Measurements from ENCODE around the gene SCN2A.
A peak's percentile ranks its signal among the peaks of the same experiment; 100 is the strongest.
"Not testable (repeated sequence)": the region's sequence is repeated elsewhere in the genome, so short reads cannot be mapped to it uniquely, and the experiment has no call there.

The SCN2A gene

GRCh38 chr2:165390875-165391274 is 151.7 kb downstream of the SCN2A start:
- Histone ChIP-seq H3K9me3 (ENCODE audit: insufficient read depth, low read depth, low read length) (no peaks in the 10 kb centered on the region), H3K27me3 (ENCODE audit: insufficient read depth, low read length) (no peaks in the 10 kb centered on the region), H3K9ac (ENCODE audit: low read depth, low read length) (no peak overlapping the region)

GRCh38 chr2:165391791-165392190 is 152.6 kb downstream of the SCN2A start:
- H3K27me3 ChIP-seq (ENCODE audit: insufficient read depth, low read length): no peaks in the 10 kb centered on the region
- no peaks in the 10 kb centered on the region for H3K4me1 ChIP-seq (ENCODE audit: insufficient read depth, low read length)
- H3K36me3 ChIP-seq (ENCODE audit: insufficient read depth, low read length): no peaks in the 10 kb centered on the region
- WGBS: no CpG with 5 or more reads among the region's 2 CpGs
- H3K27ac ChIP-seq (ENCODE audit: low read depth, low read length): no peak overlapping the region
- H3K9me3 ChIP-seq (ENCODE audit: insufficient read depth, low read depth, low read length): no peaks in the 10 kb centered on the region
- no peak overlapping the region for H3K4me3 ChIP-seq (ENCODE audit: low read length)
- no peak overlapping the region for H3K9ac ChIP-seq (ENCODE audit: low read depth, low read length)

More at GRCh38 chr2:165390875-165391274, 151.7 kb downstream of the SCN2A start:
- no peak overlapping the region for H3K4me3 ChIP-seq (ENCODE audit: low read length)
- no peaks in the 10 kb centered on the region for H3K4me1 ChIP-seq (ENCODE audit: insufficient read depth, low read length)
- no peak overlapping the region for H3K27ac ChIP-seq (ENCODE audit: low read depth, low read length)
- no peaks in the 10 kb centered on the region for H3K36me3 ChIP-seq (ENCODE audit: insufficient read depth, low read length)

- H3K9ac ChIP-seq (ENCODE audit: low read depth, low read length); H3K4me3 ChIP-seq (ENCODE audit: low read length); H3K36me3 ChIP-seq (ENCODE audit: insufficient read depth, low read length); H3K27ac ChIP-seq (ENCODE audit: low read depth, low read length); H3K4me1 ChIP-seq (ENCODE audit: insufficient read depth, low read length); H3K9me3 ChIP-seq (ENCODE audit: insufficient read depth, low read depth, low read length); H3K27me3 ChIP-seq (ENCODE audit: insufficient read depth, low read length): not testable (repeated sequence)
- 99% methylated on average over 2 of the region's 3 CpGs for WGBS
Observed at GRCh38 chr2:165398603-165399002, 159.4 kb downstream of the SCN2A start.

- Histone ChIP-seq H3K27ac (ENCODE audit: low read depth, low read length) (no peak overlapping the region), H3K4me1 (ENCODE audit: insufficient read depth, low read length) (peaks cover 16% of the 10 kb centered on the region), H3K27me3 (ENCODE audit: insufficient read depth, low read length) (no peaks in the 10 kb centered on the region), H3K4me3 (ENCODE audit: low read length) (no peak overlapping the region), H3K9ac (ENCODE audit: low read depth, low read length) (no peak overlapping the region), H3K36me3 (ENCODE audit: insufficient read depth, low read length) (no peaks in the 10 kb centered on the region), H3K9me3 (ENCODE audit: insufficient read depth, low read depth, low read length) (no peaks in the 10 kb centered on the region)
- 0% methylated on average over 4 of the region's 5 CpGs for WGBS
Observed at GRCh38 chr2:165401285-165401852, 162.2 kb downstream of the SCN2A start.

GRCh38 chr2:165402162-165402561 is 162.9 kb downstream of the SCN2A start:
- Histone ChIP-seq H3K27me3 (ENCODE audit: insufficient read depth, low read length) (no peaks in the 10 kb centered on the region), H3K36me3 (ENCODE audit: insufficient read depth, low read length) (no peaks in the 10 kb centered on the region), H3K4me3 (ENCODE audit: low read length) (no peak overlapping the region), H3K9ac (ENCODE audit: low read depth, low read length) (no peak overlapping the region), H3K27ac (ENCODE audit: low read depth, low read length) (no peak overlapping the region), H3K9me3 (ENCODE audit: insufficient read depth, low read depth, low read length) (no peaks in the 10 kb centered on the region), H3K4me1 (ENCODE audit: insufficient read depth, low read length) (peaks cover 20% of the 10 kb centered on the region)
- WGBS: 86% methylated on average over 3 of the region's 3 CpGs

- no peak overlapping the region for H3K9ac ChIP-seq (ENCODE audit: low read depth, low read length)
- no peaks in the 10 kb centered on the region for H3K36me3 ChIP-seq (ENCODE audit: insufficient read depth, low read length)
- peaks cover 20% of the 10 kb centered on the region for H3K4me1 ChIP-seq (ENCODE audit: insufficient read depth, low read length)
- H3K27me3 ChIP-seq (ENCODE audit: insufficient read depth, low read length): no peaks in the 10 kb centered on the region
- peak overlapping the region; percentile 73 for H3K27ac ChIP-seq (ENCODE audit: low read depth, low read length)
- H3K4me3 ChIP-seq (ENCODE audit: low read length): no peak overlapping the region
- H3K9me3 ChIP-seq (ENCODE audit: insufficient read depth, low read depth, low read length): no peaks in the 10 kb centered on the region
- WGBS: 30% methylated on average over 3 of the region's 3 CpGs
Observed at GRCh38 chr2:165406173-165406572, 167.0 kb downstream of the SCN2A start.

GRCh38 chr2:165407466-165407865 is 168.3 kb downstream of the SCN2A start:
- Histone ChIP-seq H3K27ac (ENCODE audit: low read depth, low read length) (no peak overlapping the region), H3K9ac (ENCODE audit: low read depth, low read length) (no peak overlapping the region)

GRCh38 chr2:165408186-165408585 is 169.0 kb downstream of the SCN2A start:
- Histone ChIP-seq H3K4me3 (ENCODE audit: low read length) (no peak overlapping the region), H3K36me3 (ENCODE audit: insufficient read depth, low read length) (no peaks in the 10 kb centered on the region), H3K27me3 (ENCODE audit: insufficient read depth, low read length) (no peaks in the 10 kb centered on the region), H3K9ac (ENCODE audit: low read depth, low read length) (no peak overlapping the region), H3K9me3 (ENCODE audit: insufficient read depth, low read depth, low read length) (no peaks in the 10 kb centered on the region), H3K4me1 (ENCODE audit: insufficient read depth, low read length) (peaks cover 20% of the 10 kb centered on the region), H3K27ac (ENCODE audit: low read depth, low read length) (no peak overlapping the region)
- 93% methylated on average over 1 of the region's 3 CpGs for WGBS

More at GRCh38 chr2:165407466-165407865, 168.3 kb downstream of the SCN2A start:
- H3K9me3 ChIP-seq (ENCODE audit: insufficient read depth, low read depth, low read length): no peaks in the 10 kb centered on the region
- no peak overlapping the region for H3K4me3 ChIP-seq (ENCODE audit: low read length)
- peaks cover 20% of the 10 kb centered on the region for H3K4me1 ChIP-seq (ENCODE audit: insufficient read depth, low read length)
- no peaks in the 10 kb centered on the region for H3K27me3 ChIP-seq (ENCODE audit: insufficient read depth, low read length)
- no peaks in the 10 kb centered on the region for H3K36me3 ChIP-seq (ENCODE audit: insufficient read depth, low read length)

GRCh38 chr2:165410276-165410675 is 171.1 kb downstream of the SCN2A start:
- H3K9ac ChIP-seq (ENCODE audit: low read depth, low read length): no peak overlapping the region
- no peaks in the 10 kb centered on the region for H3K36me3 ChIP-seq (ENCODE audit: insufficient read depth, low read length)
- H3K4me3 ChIP-seq (ENCODE audit: low read length): no peak overlapping the region
- peaks cover 15% of the 10 kb centered on the region for H3K4me1 ChIP-seq (ENCODE audit: insufficient read depth, low read length)
- no peaks in the 10 kb centered on the region for H3K27me3 ChIP-seq (ENCODE audit: insufficient read depth, low read length)
- no peak overlapping the region for H3K27ac ChIP-seq (ENCODE audit: low read depth, low read length)
- H3K9me3 ChIP-seq (ENCODE audit: insufficient read depth, low read depth, low read length): no peaks in the 10 kb centered on the region

- Histone ChIP-seq H3K27me3 (ENCODE audit: insufficient read depth, low read length) (no peaks in the 10 kb centered on the region), H3K4me1 (ENCODE audit: insufficient read depth, low read length) (no peaks in the 10 kb centered on the region), H3K36me3 (ENCODE audit: insufficient read depth, low read length) (no peaks in the 10 kb centered on the region), H3K4me3 (ENCODE audit: low read length) (no peak overlapping the region), H3K27ac (ENCODE audit: low read depth, low read length) (no peak overlapping the region), H3K9ac (ENCODE audit: low read depth, low read length) (no peak overlapping the region), H3K9me3 (ENCODE audit: insufficient read depth, low read depth, low read length) (no peaks in the 10 kb centered on the region)
Observed at GRCh38 chr2:165414187-165414586, 175.0 kb downstream of the SCN2A start.

GRCh38 chr2:165417009-165417408 is 177.8 kb downstream of the SCN2A start:
- no peak overlapping the region for H3K4me3 ChIP-seq (ENCODE audit: low read length)
- WGBS: 93% methylated on average over 1 of the region's 1 CpG
- no peak overlapping the region for H3K9ac ChIP-seq (ENCODE audit: low read depth, low read length)
- no peaks in the 10 kb centered on the region for H3K27me3 ChIP-seq (ENCODE audit: insufficient read depth, low read length)
- H3K4me1 ChIP-seq (ENCODE audit: insufficient read depth, low read length): no peaks in the 10 kb centered on the region
- H3K27ac ChIP-seq (ENCODE audit: low read depth, low read length): no peak overlapping the region
- 0 out of 2 replicates have a peak, but pooled peaks cover 2% of the 10 kb centered on the region for H3K9me3 ChIP-seq (ENCODE audit: insufficient read depth, low read depth, low read length)
- no peaks in the 10 kb centered on the region for H3K36me3 ChIP-seq (ENCODE audit: insufficient read depth, low read length)

GRCh38 chr2:165420231-165420630 is 181.0 kb downstream of the SCN2A start:
- no peak overlapping the region for H3K9ac ChIP-seq (ENCODE audit: low read depth, low read length)
- H3K27me3 ChIP-seq (ENCODE audit: insufficient read depth, low read length): no peaks in the 10 kb centered on the region
- H3K27ac ChIP-seq (ENCODE audit: low read depth, low read length): no peak overlapping the region
- peaks cover 15% of the 10 kb centered on the region; the same call in 1 of the 2 replicates for H3K9me3 ChIP-seq (ENCODE audit: insufficient read depth, low read depth, low read length)
- no peaks in the 10 kb centered on the region for H3K36me3 ChIP-seq (ENCODE audit: insufficient read depth, low read length)
- H3K4me3 ChIP-seq (ENCODE audit: low read length): no peak overlapping the region
- H3K4me1 ChIP-seq (ENCODE audit: insufficient read depth, low read length): no peaks in the 10 kb centered on the region
